ENCODE results near the gene TALDO1. TPM values are rescaled to one million over a fixed set of nuclear protein-coding genes. Genes with fewer than 3 reads are reported as not detected.

The TALDO1 gene
- total and polyA plus RNA-seq, 2 of the 8 experiments (the other 6 are each of a cell fraction or from before 2014, with no cell fraction given), result 265 to 308 TPM

- no peak for TF ChIP-seq SP1 (IDR thresholded peaks at IDR 0.05; ENCODE audit: low read depth, low read length)
Measured at GRCh38 chr11:714436-714835, 32.8 kb upstream of the TALDO1 start (continued).

Measured in H1 (cell line).